ENCODE results near the gene SLC22A15. TPM values are rescaled to one million over a fixed set of nuclear protein-coding genes. Genes with fewer than 3 reads are reported as not detected.
A peak's percentile ranks its signal among the peaks of the same experiment; 100 is the strongest.

Gene SLC22A15
- total and polyA plus RNA-seq, 2 experiments from 2014 or later, result 2.7 to 3.8 TPM

GRCh38 chr1:115976921-115977498 is 697 bp downstream of the SLC22A15 start:
- Mint-ChIP-seq H3K27me3 (ENCODE audit: insufficient read depth, low read depth, poor library complexity) (peaks cover 5% of the 10 kb centered on the region), H3K36me3 (ENCODE audit: low read depth) (no peaks in the 10 kb centered on the region), H3K4me3 (peak overlapping the region; percentile 93), H3K27ac (no peak overlapping the region), H3K4me1 (peaks cover 25% of the 10 kb centered on the region), H3K9me3 (no peaks in the 10 kb centered on the region)
- peaks cover 19% of the 10 kb centered on the region for H3K79me2 ChIP-seq (replicated peaks; ENCODE audit: insufficient read depth)
- H2AFZ ChIP-seq, result peak overlapping the region; percentile 80
- no peaks in the 10 kb centered on the region for H3K27me3 ChIP-seq (ENCODE audit: insufficient read depth)
- H3K9me2 ChIP-seq (ENCODE audit: insufficient read depth), result no peaks in the 10 kb centered on the region
- peaks cover 2% of the 10 kb centered on the region; the same call in 1 of the 2 replicates for H3F3A ChIP-seq (replicated peaks; ENCODE audit: low read depth)
- H3K36me3 ChIP-seq (ENCODE audit: insufficient read depth), result no peaks in the 10 kb centered on the region
- no peak for TF ChIP-seq STAT1 (IDR thresholded peaks at IDR 0.05; ENCODE audit: unreplicated experiment)
- no peak for TF ChIP-seq NANOG (IDR thresholded peaks at IDR 0.05; ENCODE audit: borderline replicate concordance)
- no peak for TF ChIP-seq ZNF114 (CRISPR knock-in tag; IDR thresholded peaks at IDR 0.05)
- no peak for TF ChIP-seq ETS1 (IDR thresholded peaks at IDR 0.05)
- no peak for TF ChIP-seq ZNF462 (CRISPR knock-in tag; IDR thresholded peaks at IDR 0.05)
- no peak for TF ChIP-seq EZH2phosphoT487 (IDR thresholded peaks at IDR 0.05; ENCODE audit: unreplicated experiment)
- no peak for TF ChIP-seq JUNB (IDR thresholded peaks at IDR 0.05; ENCODE audit: unreplicated experiment)
- TF ChIP-seq REST (IDR thresholded peaks at IDR 0.05; ENCODE audit: unreplicated experiment), result no peak
- TF ChIP-seq CREB1 (CRISPR knock-in tag; IDR thresholded peaks at IDR 0.05; ENCODE audit: low read depth), result no peak
- no peak for TF ChIP-seq ZNF331 (CRISPR knock-in tag; IDR thresholded peaks at IDR 0.05; ENCODE audit: low read depth)
- TF ChIP-seq POLR2AphosphoS5 (IDR thresholded peaks at IDR 0.05; ENCODE audit: low read depth), result no peak
- TF ChIP-seq EZH2 (IDR thresholded peaks at IDR 0.05; ENCODE audit: low read depth, unreplicated experiment), result no peak
- no peak for TF ChIP-seq CTCF (conservative IDR thresholded peaks at IDR 0.05; ENCODE audit: low read depth in 2 of 2)
- no peak overlapping the region for H3K27ac ChIP-seq (ENCODE audit: low read depth)
- peak overlapping the region; percentile 63 for H3K4me3 ChIP-seq
- DNase-seq (ENCODE audit: low spot score) (no peak), ATAC-seq (no peak)
- H4K20me1 ChIP-seq (replicated peaks; ENCODE audit: insufficient read depth), result no peaks in the 10 kb centered on the region
- peaks cover 27% of the 10 kb centered on the region for H3K4me1 ChIP-seq (ENCODE audit: insufficient read depth)
- H3K4me2 ChIP-seq, result peak overlapping the region; percentile 82

All from GM23338 (cell line).